HepG2 (cell line): ENCODE data around the gene SH3PXD2A. TPM values are rescaled to one million over a fixed set of nuclear protein-coding genes. Genes with fewer than 3 reads are reported as not detected.

ENCODE experiments used
- ARID2 ChIP-seq: sonication (generic); formaldehyde crosslinking; IDR thresholded peaks from 2 replicates; pipeline ENCODE4 v1.8.1; 2022; ENCODE audit warnings: mild to moderate bottlenecking, missing genetic modification reagents, borderline replicate concordance
- EEA1 ChIP-seq: sonication (generic); formaldehyde crosslinking; IDR thresholded peaks from 2 replicates; pipeline ENCODE4 v1.5.1; 2020; ENCODE audit warnings: mild to moderate bottlenecking, missing genetic modification reagents, borderline replicate concordance
- ELF4 ChIP-seq: sonication (generic); formaldehyde crosslinking; IDR thresholded peaks from 2 replicates; pipeline ENCODE4 v1.5.0; 2020; ENCODE audit warnings: missing genetic modification reagents, mild to moderate bottlenecking, moderate library complexity, borderline replicate concordance
- LCORL ChIP-seq, 2 experiments: fragments of 450-650 bp in 1 of 2; sonication (generic) in 1 of 2; formaldehyde crosslinking in 1 of 2; IDR thresholded peaks; 2 replicates each; pipeline versions ENCODE4 v1.5.0 to v1.6.1; 2017 to 2020; ENCODE audit warnings: antibody characterized with exemption in 1 of 2, missing genetic modification reagents in 1 of 2
- NFYB ChIP-seq: sonication (generic); formaldehyde crosslinking; IDR thresholded peaks from 2 replicates; pipeline ENCODE4 v1.4.0; 2020; ENCODE audit warnings: missing genetic modification reagents
- SIX4 ChIP-seq: sonication (generic); formaldehyde crosslinking; IDR thresholded peaks from 2 replicates; pipeline ENCODE4 v1.4.0; 2020; ENCODE audit warnings: missing genetic modification reagents
- ZNF616 ChIP-seq: sonication (generic); formaldehyde crosslinking; IDR thresholded peaks from 2 replicates; pipeline ENCODE4 v1.5.0; 2020; ENCODE audit warnings: low read depth, mild to moderate bottlenecking, missing genetic modification reagents
- polyA plus RNA-seq, 8 experiments: library from polyadenylated mRNA; depleted of rRNA in 3 of 8; stranded (reverse) in 7 of 8; unstranded in 1 of 8; fragments of >200 nt; fragmentation: Illumina TruSeq in 4 of 8; extraction: Trizol in 4 of 8; gene quantifications; 2 replicates each; pipeline versions ENCODE4 v1.2.1 to v1.2.3, GENCODE V29; 2011 to 2016; ENCODE audit warnings: low read depth in 4 of 8, missing spikeins in 1 of 8, mixed read lengths in 1 of 8; ENCODE audit not compliant: insufficient read depth in 1 of 8
- total RNA-seq, 5 experiments: library from RNA; depleted of rRNA; stranded (reverse); fragments of >200 nt; fragmentation: Illumina TruSeq; extraction: Trizol; gene quantifications; 2 replicates each; pipeline ENCODE4 v1.2.3, GENCODE V29; 2016; ENCODE audit warnings: low read depth in 1 of 5
- TF ChIP-seq, protein P1 (sequence below): sonication (generic); formaldehyde crosslinking; IDR thresholded peaks from 2 replicates; pipeline ENCODE4 v1.5.1; 2020; ENCODE audit warnings: mild to moderate bottlenecking, missing genetic modification reagents, borderline replicate concordance
- TF ChIP-seq, protein P2 (sequence below): sonication (generic); formaldehyde crosslinking; IDR thresholded peaks from 2 replicates; pipeline ENCODE4 v1.8.1; 2023; ENCODE audit warnings: mild to moderate bottlenecking, missing genetic modification reagents
- TF ChIP-seq, protein P3 (sequence below): sonication (generic); formaldehyde crosslinking; IDR thresholded peaks from 2 replicates; pipeline ENCODE4 v1.8.0; 2022; ENCODE audit warnings: mild to moderate bottlenecking, missing genetic modification reagents, moderate library complexity
- TF ChIP-seq, protein P4 (sequence below): sonication (generic); formaldehyde crosslinking; IDR thresholded peaks from 2 replicates; pipeline ENCODE4 v1.5.1; 2020; ENCODE audit warnings: mild to moderate bottlenecking, missing genetic modification reagents, moderate library complexity
- TF ChIP-seq, protein P5 (sequence below): sonication (generic); formaldehyde crosslinking; IDR thresholded peaks from 2 replicates; pipeline ENCODE4 v1.4.0; 2020; ENCODE audit warnings: missing genetic modification reagents, mild to moderate bottlenecking, borderline replicate concordance

The SH3PXD2A gene
- total and polyA plus RNA-seq, 2 of the 13 experiments (the other 11 are each of a cell fraction or from before 2014, with no cell fraction given): 11.1 to 11.3 TPM

DNA sequence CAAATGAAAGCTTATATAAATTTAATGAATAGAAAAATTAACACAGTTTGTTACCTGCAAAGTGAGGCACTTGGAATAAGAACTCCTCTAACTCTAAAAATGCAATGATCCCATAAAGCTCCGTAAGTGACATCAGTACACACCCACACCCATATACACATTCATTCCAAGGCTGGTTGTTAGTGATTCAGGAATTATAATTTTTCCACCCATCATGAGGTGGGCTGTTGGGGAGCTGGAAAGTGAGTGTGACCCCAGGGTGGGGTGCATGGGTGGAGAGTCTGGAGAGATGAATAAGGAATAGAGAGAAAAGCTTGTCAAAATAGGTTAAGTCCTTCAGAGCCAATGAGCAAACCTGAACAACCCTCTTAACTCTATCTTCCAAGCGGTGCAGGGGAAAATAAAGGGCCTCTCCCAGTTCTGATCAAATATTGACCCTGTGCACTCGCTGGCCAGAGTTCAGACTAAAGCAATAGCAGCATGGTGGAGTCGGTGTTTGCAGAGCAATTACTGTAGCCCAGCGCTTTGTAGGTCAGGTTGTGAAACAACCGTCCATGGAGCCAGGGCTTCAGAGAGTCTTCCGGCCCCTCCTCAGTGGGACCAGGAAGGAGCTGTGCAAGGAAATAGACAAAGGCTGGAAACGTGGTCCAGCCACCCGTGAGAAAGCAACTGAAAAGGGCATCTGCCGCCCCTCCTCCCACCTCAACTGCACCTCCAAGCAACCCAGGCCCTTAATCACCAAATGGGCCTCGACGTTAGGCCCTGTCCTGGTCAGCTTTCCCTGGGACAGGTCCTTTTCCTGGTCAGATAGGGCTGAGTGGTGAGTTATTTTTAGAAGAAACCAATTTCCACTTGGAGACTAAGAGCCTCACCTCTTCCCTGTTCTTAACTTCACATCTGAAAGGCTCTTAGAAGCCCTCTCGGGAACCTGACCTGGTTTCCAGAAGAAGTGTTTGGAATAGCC, 61.2 kb downstream of the SH3PXD2A start (continued):
- TF ChIP-seq, protein P1, sequence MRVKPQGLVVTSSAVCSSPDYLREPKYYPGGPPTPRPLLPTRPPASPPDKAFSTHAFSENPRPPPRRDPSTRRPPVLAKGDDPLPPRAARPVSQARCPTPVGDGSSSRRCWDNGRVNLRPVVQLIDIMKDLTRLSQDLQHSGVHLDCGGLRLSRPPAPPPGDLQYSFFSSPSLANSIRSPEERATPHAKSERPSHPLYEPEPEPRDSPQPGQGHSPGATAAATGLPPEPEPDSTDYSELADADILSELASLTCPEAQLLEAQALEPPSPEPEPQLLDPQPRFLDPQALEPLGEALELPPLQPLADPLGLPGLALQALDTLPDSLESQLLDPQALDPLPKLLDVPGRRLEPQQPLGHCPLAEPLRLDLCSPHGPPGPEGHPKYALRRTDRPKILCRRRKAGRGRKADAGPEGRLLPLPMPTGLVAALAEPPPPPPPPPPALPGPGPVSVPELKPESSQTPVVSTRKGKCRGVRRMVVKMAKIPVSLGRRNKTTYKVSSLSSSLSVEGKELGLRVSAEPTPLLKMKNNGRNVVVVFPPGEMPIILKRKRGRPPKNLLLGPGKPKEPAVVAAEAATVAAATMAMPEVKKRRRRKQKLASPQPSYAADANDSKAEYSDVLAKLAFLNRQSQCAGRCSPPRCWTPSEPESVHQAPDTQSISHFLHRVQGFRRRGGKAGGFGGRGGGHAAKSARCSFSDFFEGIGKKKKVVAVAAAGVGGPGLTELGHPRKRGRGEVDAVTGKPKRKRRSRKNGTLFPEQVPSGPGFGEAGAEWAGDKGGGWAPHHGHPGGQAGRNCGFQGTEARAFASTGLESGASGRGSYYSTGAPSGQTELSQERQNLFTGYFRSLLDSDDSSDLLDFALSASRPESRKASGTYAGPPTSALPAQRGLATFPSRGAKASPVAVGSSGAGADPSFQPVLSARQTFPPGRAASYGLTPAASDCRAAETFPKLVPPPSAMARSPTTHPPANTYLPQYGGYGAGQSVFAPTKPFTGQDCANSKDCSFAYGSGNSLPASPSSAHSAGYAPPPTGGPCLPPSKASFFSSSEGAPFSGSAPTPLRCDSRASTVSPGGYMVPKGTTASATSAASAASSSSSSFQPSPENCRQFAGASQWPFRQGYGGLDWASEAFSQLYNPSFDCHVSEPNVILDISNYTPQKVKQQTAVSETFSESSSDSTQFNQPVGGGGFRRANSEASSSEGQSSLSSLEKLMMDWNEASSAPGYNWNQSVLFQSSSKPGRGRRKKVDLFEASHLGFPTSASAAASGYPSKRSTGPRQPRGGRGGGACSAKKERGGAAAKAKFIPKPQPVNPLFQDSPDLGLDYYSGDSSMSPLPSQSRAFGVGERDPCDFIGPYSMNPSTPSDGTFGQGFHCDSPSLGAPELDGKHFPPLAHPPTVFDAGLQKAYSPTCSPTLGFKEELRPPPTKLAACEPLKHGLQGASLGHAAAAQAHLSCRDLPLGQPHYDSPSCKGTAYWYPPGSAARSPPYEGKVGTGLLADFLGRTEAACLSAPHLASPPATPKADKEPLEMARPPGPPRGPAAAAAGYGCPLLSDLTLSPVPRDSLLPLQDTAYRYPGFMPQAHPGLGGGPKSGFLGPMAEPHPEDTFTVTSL: peak; percentile 99
- TF ChIP-seq SIX4 (CRISPR knock-in tag) (peak; percentile 79), NFYB (CRISPR knock-in tag) (no peak), ELF4 (CRISPR knock-in tag) (no peak; the same call in 1 of the 2 replicates), ARID2 (CRISPR knock-in tag) (no peak), LCORL (IDR thresholded peaks at IDR 0.05) (no peak), LCORL (CRISPR knock-in tag; IDR thresholded peaks at IDR 0.05) (peak; percentile 92), EEA1 (CRISPR knock-in tag) (no peak; the same call in 1 of the 2 replicates), ZNF616 (no peak)
- TF ChIP-seq, protein P2, sequence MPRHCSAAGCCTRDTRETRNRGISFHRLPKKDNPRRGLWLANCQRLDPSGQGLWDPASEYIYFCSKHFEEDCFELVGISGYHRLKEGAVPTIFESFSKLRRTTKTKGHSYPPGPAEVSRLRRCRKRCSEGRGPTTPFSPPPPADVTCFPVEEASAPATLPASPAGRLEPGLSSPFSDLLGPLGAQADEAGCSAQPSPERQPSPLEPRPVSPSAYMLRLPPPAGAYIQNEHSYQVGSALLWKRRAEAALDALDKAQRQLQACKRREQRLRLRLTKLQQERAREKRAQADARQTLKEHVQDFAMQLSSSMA: peak; percentile 70; the same call in 1 of the 2 replicates
- TF ChIP-seq, protein P3, sequence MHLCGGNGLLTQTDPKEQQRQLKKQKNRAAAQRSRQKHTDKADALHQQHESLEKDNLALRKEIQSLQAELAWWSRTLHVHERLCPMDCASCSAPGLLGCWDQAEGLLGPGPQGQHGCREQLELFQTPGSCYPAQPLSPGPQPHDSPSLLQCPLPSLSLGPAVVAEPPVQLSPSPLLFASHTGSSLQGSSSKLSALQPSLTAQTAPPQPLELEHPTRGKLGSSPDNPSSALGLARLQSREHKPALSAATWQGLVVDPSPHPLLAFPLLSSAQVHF: no peak
- TF ChIP-seq, protein P4, sequence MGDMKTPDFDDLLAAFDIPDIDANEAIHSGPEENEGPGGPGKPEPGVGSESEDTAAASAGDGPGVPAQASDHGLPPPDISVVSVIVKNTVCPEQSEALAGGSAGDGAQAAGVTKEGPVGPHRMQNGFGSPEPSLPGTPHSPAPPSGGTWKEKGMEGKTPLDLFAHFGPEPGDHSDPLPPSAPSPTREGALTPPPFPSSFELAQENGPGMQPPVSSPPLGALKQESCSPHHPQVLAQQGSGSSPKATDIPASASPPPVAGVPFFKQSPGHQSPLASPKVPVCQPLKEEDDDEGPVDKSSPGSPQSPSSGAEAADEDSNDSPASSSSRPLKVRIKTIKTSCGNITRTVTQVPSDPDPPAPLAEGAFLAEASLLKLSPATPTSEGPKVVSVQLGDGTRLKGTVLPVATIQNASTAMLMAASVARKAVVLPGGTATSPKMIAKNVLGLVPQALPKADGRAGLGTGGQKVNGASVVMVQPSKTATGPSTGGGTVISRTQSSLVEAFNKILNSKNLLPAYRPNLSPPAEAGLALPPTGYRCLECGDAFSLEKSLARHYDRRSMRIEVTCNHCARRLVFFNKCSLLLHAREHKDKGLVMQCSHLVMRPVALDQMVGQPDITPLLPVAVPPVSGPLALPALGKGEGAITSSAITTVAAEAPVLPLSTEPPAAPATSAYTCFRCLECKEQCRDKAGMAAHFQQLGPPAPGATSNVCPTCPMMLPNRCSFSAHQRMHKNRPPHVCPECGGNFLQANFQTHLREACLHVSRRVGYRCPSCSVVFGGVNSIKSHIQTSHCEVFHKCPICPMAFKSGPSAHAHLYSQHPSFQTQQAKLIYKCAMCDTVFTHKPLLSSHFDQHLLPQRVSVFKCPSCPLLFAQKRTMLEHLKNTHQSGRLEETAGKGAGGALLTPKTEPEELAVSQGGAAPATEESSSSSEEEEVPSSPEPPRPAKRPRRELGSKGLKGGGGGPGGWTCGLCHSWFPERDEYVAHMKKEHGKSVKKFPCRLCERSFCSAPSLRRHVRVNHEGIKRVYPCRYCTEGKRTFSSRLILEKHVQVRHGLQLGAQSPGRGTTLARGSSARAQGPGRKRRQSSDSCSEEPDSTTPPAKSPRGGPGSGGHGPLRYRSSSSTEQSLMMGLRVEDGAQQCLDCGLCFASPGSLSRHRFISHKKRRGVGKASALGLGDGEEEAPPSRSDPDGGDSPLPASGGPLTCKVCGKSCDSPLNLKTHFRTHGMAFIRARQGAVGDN (CRISPR knock-in tag): peak; percentile 95
- TF ChIP-seq, protein P5, sequence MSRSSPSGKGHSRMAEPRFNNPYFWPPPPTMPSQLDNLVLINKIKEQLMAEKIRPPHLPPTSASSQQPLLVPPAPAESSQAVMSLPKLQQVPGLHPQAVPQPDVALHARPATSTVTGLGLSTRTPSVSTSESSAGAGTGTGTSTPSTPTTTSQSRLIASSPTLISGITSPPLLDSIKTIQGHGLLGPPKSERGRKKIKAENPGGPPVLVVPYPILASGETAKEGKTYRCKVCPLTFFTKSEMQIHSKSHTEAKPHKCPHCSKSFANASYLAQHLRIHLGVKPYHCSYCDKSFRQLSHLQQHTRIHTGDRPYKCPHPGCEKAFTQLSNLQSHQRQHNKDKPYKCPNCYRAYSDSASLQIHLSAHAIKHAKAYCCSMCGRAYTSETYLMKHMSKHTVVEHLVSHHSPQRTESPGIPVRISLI (CRISPR knock-in tag): peak; percentile 77; the same call in 1 of the 2 replicates
